Transverse colon (tissue), 4 donors: ENCODE data around the gene CAMKK1. TPM values are rescaled to one million over a fixed set of nuclear protein-coding genes. Genes with fewer than 3 reads are reported as not detected.

Experiments
- DNase-seq: peaks from one replicate; pipeline ENCODE4 v3.0.0-alpha.2; 2019
- H3K27ac ChIP-seq, 4 donors: fragments of 200-600 bp; sonication (generic); 2 replicates each; pipeline ENCODE4 v1.5.1; 2016 to 2018; ENCODE audit warnings: inconsistent platforms in 4 of 4
- H3K27me3 ChIP-seq: fragments of 200-600 bp; sonication (generic); 2 replicates; pipeline ENCODE4 v1.5.1; 2017; ENCODE audit warnings: inconsistent platforms
- H3K36me3 ChIP-seq, 4 donors: fragments of 200-600 bp; sonication (generic); 2 replicates each; pipeline ENCODE4 v1.5.1; 2017 to 2019; ENCODE audit warnings: inconsistent platforms in 4 of 4
- H3K4me1 ChIP-seq, 4 donors: fragments of 200-600 bp; sonication (generic); 2 replicates each; pipeline ENCODE4 v1.5.1; 2017 to 2020; ENCODE audit warnings: inconsistent platforms in 4 of 4
- H3K4me3 ChIP-seq, 4 donors: fragments of 200-600 bp; sonication (generic); 1 replicate in 1 of 4; 2 replicates in 3 of 4; pipeline versions ENCODE4 v1.5.1 to v1.6.1; 2017 to 2019; ENCODE audit warnings: inconsistent platforms in 4 of 4
- H3K9me3 ChIP-seq, 2 donors: fragments of 200-600 bp; sonication (generic); 2 replicates each; pipeline ENCODE4 v1.5.1; 2017 to 2019; ENCODE audit warnings: inconsistent platforms in 2 of 2
- CTCF ChIP-seq, 5 experiments: fragments of 200-600 bp in 3 of 5; fragments of 450-650 bp in 2 of 5; sonication (generic) in 3 of 5; IDR thresholded peaks; 1 replicate in 2 of 5; 2 replicates in 3 of 5; pipeline ENCODE4 v1.5.1; 2016 to 2017; ENCODE audit warnings: antibody characterized with exemption in 5 of 5, inconsistent platforms in 3 of 5, mild to moderate bottlenecking in 2 of 5, moderate library complexity in 1 of 5
- EP300 ChIP-seq: sonication (generic); formaldehyde crosslinking; IDR thresholded peaks from one replicate; pipeline ENCODE4 v1.6.1; 2017; ENCODE audit warnings: antibody characterized with exemption, low read depth
- POLR2A ChIP-seq: fragments of 450-650 bp; IDR thresholded peaks from one replicate; pipeline ENCODE4 v1.6.1; 2016; ENCODE audit warnings: antibody characterized with exemption, mild to moderate bottlenecking, moderate library complexity
- POLR2AphosphoS5 ChIP-seq, 3 donors: sonication (generic); formaldehyde crosslinking; IDR thresholded peaks; one replicate each; pipeline ENCODE4 v1.6.1; 2016; ENCODE audit warnings: antibody characterized with exemption in 3 of 3
- WGBS, 2 donors: methylation state at CpG; one replicate each; pipeline ENCODE4 v1.1.5; 2018; ENCODE audit warnings: low coverage in 1 of 2; 5-methylcytosine and 5-hydroxymethylcytosine counted together
- in situ Hi-C, 4 donors: fragments of 200-750 bp; cut with MboI; loops; one replicate each; pipeline versions ENCODE4 v1.15.0 to v1.15.1; 2017; ENCODE audit warnings: low sequenced_read_pairs in 3 of 4, low pct_ligation_motif_present in 1 of 4, low pct_unique_long_range_greater_than_20kb in 1 of 4
- intact Hi-C: fragments of 100-400 bp; cut with DNase I; formaldehyde crosslinking; loops from one replicate; pipeline ENCODE4 v1.15.1; 2023; ENCODE audit warnings: low total_unique reads
- total RNA-seq, 4 donors: library from RNA; depleted of rRNA; stranded (reverse); fragments of >200 nt; gene quantifications; one replicate each; pipeline ENCODE4 v1.1.0, GENCODE V29; 2016

The CAMKK1 gene
- total RNA-seq, 4 donors from 2014 or later, result 2.9 to 31.0 (median 5.0) TPM

- no peaks in the 10 kb centered on the region for H3K27me3 ChIP-seq
- peak overlapping the region; percentile 51 to 61 (median 58) for H3K27ac ChIP-seq
- WGBS, 2 donors, result 51 to 100% methylated on average over 1 to 5 of the region's 8 CpGs
- peaks cover 25 to 43% (median 32%) of the 10 kb centered on the region in 4 donors for H3K4me1 ChIP-seq
- no peaks in the 10 kb centered on the region for H3K36me3 ChIP-seq
- intact Hi-C loops, result loop anchor here (10.0 kb wide), 1 partner anchor 86 kb away; no protein-coding TSS in a partner anchor
- DNase-seq, result no peak
- in situ Hi-C loops, result loop anchor here in 1 of 4 donors (10.0 kb wide), 1 partner anchor 76 kb away; no protein-coding TSS in a partner anchor
- no peak overlapping the region for H3K4me3 ChIP-seq
- TF ChIP-seq POLR2AphosphoS5 (IDR thresholded peaks at IDR 0.05) (no peak), POLR2A (no peak), EP300 (no peak), CTCF (IDR thresholded peaks at IDR 0.05) (no peak)
- H3K9me3 ChIP-seq, result no peaks in the 10 kb centered on the region
Measured at GRCh38 chr17:3918372-3919122, 25.7 kb upstream of the CAMKK1 start.

GRCh38 chr17:3917391-3917931 lies 24.6 kb upstream of the CAMKK1 start:
- Histone ChIP-seq H3K36me3 (no peaks in the 10 kb centered on the region), H3K9me3 (no peaks in the 10 kb centered on the region), H3K27ac (peak overlapping the region; percentile 53 to 82 (median 80)), H3K4me3 (no peak overlapping the region), H3K27me3 (no peaks in the 10 kb centered on the region), H3K4me1 (peaks cover 26 to 46% (median 34%) of the 10 kb centered on the region in 4 donors)
- WGBS, 2 donors, result 17% methylated on average over 11 of the region's 11 CpGs; no CpG with 5 or more reads in 1 of the 2 donors
- TF ChIP-seq POLR2A, result no peak
- no peak for TF ChIP-seq EP300
- TF ChIP-seq CTCF (IDR thresholded peaks at IDR 0.05), result no peak
- TF ChIP-seq POLR2AphosphoS5 (IDR thresholded peaks at IDR 0.05), result no peak
- intact Hi-C loops (loop anchor here (10.0 kb wide), 1 partner anchor 87 kb away; no protein-coding TSS in a partner anchor), in situ Hi-C loops (loop anchor here in 1 of 4 donors (10.0 kb wide), 1 partner anchor 77 kb away; no protein-coding TSS in a partner anchor)
- peak; percentile 78 for DNase-seq

GRCh38 chr17:3916825-3917224 lies 24.0 kb upstream of the CAMKK1 start:
- no peak for DNase-seq
- Histone ChIP-seq H3K9me3 (no peaks in the 10 kb centered on the region), H3K27me3 (no peaks in the 10 kb centered on the region), H3K4me3 (peak overlapping the region in 1 of 4 donors; percentile 33), H3K36me3 (no peaks in the 10 kb centered on the region), H3K27ac (peak overlapping the region; percentile 53 to 82 (median 80)), H3K4me1 (peaks cover 26 to 48% (median 34%) of the 10 kb centered on the region in 4 donors)
- in situ Hi-C loops, result loop anchor here in 1 of 4 donors (10.0 kb wide), 1 partner anchor 78 kb away; no protein-coding TSS in a partner anchor
- 63% methylated on average over 9 of the region's 10 CpGs; no CpG with 5 or more reads in 1 of the 2 donors for WGBS, 2 donors
- TF ChIP-seq EP300 (no peak), CTCF (IDR thresholded peaks at IDR 0.05) (no peak), POLR2A (no peak), POLR2AphosphoS5 (IDR thresholded peaks at IDR 0.05) (no peak)
- intact Hi-C loops, result loop anchor here (10.0 kb wide), 1 partner anchor 88 kb away; no protein-coding TSS in a partner anchor
